Measurements from ENCODE around the gene VRK3.
A peak's percentile ranks its signal among the peaks of the same experiment; 100 is the strongest.

The VRK3 gene

DNA sequence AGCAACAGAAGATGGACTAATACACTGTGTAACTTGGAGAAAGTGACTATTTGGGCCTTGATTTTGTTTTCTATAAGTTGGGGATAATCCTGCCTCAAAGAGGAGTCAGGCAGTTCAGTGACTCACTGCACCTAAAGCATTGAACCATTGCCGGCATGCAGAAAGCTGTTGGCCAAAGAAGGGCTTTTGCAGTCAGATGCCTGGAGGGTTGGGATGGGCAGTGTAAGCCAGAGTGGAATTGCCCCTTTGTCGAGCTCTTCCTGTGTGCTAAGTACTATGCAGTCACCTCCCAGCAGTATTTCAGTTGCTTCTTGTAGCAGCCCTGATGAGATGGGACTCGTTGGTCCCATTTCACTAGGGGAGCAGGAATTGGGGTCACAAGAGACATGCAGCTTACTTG is 11.7 kb upstream of the VRK3 start:
- FAIRE-seq (no peak), DNase-seq (ENCODE audit: extremely low spot score, insufficient read length, low read depth) (no peak)

DNA sequence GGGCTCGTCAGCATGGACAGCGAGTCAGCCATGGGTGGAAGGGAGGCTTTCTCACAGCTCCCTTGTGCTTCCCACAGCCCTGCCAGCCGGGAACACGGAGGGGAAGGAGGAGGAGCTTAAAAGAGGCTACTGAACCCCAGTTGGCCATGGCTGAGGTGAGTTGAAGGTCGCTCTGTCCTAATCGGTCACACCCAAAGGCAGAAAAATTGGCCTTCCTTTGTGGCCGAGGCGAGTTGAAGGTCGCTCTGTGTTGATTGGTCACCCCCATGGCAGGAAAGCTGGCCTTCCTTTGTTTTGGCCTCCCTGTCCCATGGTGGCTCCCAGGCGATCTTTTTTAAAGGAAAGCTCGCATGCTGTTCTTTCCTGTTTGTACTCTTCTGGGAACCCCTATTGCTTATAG is 5.8 kb upstream of the VRK3 start:
- FAIRE-seq = no peak
- DNase-seq (ENCODE audit: extremely low spot score, insufficient read length, low read depth) = no peak

DNA sequence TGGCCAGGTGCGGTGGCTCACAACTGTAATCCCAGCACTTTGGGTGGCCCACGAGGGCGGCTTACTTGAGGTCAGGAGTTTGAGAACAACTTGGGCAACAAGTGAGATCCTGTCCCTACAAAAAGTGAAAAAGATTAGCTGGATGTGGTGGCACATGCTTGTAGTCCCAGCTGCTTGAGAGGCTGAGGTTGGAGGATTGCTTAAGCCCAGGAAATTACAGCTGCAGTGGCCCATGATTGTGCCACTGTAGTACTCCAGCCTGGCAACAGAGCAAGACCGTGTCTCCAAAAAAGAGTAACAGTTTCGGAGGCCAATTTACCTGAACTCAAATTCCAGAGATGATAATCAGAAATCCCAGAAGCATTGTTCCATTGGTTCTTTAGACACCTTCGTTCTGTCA is 5.1 kb upstream of the VRK3 start:
- FAIRE-seq = no peak
- no peak for DNase-seq (ENCODE audit: extremely low spot score, insufficient read length, low read depth)

DNA sequence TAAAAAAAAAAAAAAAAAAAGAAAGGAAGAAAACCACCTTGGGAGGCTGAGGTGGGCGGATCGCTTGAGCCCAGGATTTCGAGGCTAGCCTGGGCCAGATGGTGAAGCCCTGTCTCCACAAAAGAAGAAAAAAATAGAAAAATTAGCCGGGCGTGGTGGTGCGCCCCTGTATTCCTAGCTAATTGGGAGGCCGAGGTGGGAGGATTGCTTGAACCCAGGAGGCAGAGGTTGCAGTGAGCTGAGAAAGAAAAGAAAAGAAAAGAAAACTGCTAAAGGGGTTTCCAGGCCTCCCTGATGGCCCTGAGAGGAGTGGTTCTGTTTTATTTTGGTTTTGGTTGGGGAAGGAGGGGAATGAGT is 1.4 kb upstream of the VRK3 start:
- FAIRE-seq (no peak), DNase-seq (ENCODE audit: extremely low spot score, insufficient read length, low read depth) (no peak)

DNA sequence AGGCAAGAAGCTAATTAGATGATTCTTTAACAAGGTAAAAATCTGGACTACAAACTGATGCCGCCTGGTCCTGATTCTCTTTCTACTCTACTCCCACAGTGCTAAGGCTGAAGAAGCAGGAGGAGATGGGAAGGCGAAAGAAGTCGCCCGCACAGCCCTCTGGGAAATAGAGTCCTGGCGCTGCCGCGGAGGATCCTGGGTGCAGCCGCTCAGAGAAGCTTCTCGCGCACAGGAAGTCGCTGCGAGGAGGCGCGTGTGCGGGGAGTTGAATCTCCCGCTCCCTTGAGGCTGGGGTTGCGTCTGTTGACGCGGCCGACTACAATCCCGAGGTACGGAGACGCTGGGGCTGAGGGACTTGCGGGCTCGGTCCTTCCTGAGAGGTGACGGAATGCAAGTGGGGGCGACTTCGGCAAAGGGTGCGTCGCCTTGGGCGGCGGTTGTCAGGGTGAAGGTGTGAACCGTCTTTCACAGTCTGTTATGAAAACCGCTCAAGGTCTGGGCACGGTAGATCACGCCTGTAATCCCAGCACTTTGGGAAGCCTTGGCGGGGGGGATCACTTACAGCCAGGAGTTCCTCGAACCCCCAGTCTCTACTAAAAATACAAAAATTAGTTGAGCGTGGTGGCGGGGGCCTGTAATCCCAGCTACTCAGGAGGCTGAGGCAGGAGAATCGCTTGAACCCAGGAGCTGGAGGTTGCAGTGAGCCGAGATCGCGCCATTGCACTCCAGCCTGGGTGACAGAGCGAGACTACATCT is 800 bp upstream of the VRK3 start, which contains the start of gene ZNF473:
Gene ZNF473, plus strand, starts transcription at position 212 of the 756 bp plus-strand sequence. CDS start 5,078 bp downstream, outside the sequence.
- DNase-seq (ENCODE audit: extremely low spot score, insufficient read length, low read depth) (peak; percentile 77), FAIRE-seq (no peak)

DNA sequence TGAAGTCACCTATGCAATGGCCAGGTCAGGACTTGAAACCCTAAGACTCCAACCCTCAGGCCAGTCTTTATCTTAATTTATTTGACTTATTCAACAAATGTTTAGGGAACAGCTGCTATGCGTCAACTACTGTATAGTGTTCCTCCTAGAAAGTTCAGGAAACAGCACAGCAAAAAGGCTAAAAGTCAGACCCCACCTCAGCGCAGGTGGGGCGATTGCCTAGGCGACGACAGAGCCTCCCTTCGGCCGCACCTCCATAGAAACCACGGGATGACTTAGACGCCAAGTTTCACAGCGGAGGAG is 502 bp downstream of the VRK3 start:
- DNase-seq (ENCODE audit: extremely low spot score, insufficient read length, low read depth) = no peak
- FAIRE-seq = no peak

DNA sequence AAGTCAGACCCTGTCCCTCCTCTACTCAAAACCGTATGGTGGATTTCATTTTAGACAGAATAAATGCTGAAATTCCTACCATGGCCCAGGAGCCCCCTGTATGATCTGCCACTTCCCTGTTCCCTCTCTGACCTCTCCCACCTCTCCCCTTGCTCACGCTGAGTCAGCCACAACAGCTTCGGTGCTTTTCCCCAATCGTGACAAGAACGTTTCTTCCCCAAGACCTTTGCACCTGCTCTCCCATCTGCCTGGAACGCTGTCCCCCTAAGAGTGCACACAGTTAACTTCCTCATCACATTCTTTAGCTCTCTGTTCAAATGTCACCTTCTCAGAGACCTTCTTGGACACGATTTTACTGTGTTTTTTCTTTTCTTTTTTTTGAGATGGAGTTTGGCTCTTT is 2.3 kb downstream of the VRK3 start:
- no peak for FAIRE-seq
- DNase-seq (ENCODE audit: extremely low spot score, insufficient read length, low read depth) = no peak

DNA sequence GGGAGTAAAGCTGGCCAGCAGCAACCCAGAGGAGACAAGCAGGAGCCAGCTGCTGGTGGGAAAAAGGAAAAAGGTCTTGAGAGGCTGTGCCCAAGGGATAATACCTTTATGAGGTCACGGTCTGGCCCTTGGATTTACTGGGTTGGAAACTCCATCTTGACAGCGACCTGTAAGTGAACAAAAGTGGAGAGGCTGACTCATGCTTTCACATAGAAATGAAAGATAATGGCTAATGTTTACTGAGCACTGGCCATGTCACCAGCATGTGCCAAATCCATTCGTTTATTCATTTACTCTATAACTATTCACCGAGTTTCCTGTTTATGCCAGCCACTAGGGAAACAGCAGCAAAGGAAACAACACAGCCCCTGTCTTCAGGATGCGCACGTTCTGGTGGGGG is 4.7 kb downstream of the VRK3 start:
- FAIRE-seq = no peak
- no peak for DNase-seq (ENCODE audit: extremely low spot score, insufficient read length, low read depth)

DNA sequence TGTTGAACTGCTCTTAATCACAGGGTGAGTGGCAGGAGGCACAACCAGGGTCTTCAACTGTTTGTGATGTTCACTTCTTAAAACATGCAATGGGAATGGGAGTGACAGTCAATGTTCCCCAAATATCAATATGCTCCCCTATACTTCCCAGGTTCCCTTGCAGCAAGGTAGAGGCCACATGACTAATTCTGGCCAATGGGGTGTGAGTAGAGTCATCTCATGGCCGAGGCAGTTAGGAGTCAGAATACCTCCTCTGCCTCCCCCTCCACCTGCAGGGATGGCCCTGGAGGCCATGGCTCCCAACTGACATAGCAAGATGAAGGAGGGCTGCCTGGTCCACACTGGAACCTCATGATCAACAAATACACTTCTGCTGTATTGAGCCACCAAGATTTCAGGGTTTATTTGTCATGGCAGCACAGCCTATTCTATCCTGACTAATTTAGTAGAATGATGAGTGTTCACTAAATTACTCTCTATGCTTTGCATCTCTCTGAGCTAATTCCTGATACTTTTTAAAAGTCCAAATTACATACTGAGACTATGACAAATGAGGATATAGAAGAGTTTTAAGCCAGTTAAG is 8.9 kb downstream of the VRK3 start:
- FAIRE-seq = no peak
- DNase-seq (ENCODE audit: extremely low spot score, insufficient read length, low read depth) = no peak

DNA sequence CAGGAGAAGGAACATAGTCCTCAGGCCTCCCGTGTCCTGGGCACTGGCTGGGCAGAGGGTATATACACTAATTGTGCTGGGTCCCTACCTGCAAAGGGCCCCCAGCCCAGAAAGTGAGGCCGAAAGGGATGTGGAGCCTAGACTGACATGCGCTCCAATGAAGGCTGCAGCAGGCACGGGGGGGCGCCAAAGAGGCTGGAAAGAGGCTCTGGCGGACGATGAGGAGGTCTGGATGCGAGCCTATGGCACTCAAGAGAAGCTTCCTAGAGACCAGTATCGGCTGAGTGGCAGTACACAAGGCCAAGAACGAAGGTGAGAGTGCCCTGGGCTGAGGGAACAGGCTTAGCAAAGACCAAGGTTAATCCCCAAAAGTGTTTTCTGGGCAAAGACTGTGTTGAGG is 16.6 kb downstream of the VRK3 start:
- no peak for DNase-seq (ENCODE audit: extremely low spot score, insufficient read length, low read depth)
- FAIRE-seq = no peak

DNA sequence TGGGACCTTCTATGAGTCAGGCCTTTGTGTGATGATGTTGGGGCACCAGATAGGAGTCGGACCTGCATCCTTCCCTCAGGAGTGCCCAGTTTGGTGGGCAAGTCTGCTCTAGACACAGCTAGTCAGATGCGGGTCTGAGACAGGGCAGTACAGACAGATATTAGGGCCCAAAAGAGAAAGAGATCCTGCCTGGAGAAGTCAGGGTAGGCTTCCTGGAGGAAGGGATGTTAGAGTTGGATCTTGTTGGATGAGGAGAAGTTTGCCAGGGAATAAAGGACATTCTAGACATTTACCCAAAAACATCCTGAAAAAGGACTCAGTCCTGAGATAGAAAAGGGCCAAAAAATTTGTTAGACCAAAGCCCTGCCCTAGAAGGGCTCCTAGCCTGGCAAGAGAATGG is 17.2 kb downstream of the VRK3 start:
- FAIRE-seq = no peak
- no peak for DNase-seq (ENCODE audit: extremely low spot score, insufficient read length, low read depth)

DNA sequence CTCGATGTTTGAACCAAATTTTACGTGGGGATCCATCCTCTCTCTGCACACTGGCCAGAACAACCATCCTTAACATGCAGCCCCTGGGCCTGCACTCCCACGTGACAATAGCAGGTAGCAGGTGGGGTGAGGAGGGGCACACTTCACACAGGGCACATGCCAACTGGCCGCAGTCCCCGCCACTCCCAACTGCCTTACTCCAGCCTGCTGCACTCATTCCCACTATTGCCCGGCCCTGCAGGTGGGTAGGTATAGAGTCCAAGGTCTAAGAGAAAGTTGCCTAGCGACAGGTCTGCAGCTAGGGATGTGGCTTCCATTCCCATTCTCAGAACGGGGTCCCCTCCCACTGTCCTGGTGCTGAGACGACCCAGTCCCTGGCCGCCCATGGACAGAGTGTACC is 18.0 kb downstream of the VRK3 start:
- DNase-seq (ENCODE audit: extremely low spot score, insufficient read length, low read depth) (no peak), FAIRE-seq (no peak)

DNA sequence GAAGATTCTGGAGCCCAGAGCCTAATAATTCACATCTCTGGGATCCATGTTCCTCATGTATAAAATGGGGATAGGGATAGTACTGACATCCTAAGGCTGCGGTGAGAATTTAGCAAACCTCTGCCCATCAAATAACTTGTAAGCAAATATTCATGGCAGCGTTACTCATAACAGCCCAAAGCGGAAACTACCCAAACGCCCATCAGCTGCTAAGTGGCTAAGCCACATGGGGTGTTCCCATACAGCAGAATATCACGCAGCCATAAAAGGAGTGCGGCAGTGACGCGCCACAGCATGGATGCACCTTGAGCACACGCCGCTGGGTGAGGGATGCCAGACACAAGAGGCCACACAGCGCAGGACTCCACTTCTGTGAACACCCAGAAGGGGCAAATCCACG is 19.7 kb downstream of the VRK3 start:
- no peak for DNase-seq (ENCODE audit: extremely low spot score, insufficient read length, low read depth)
- no peak for FAIRE-seq

DNA sequence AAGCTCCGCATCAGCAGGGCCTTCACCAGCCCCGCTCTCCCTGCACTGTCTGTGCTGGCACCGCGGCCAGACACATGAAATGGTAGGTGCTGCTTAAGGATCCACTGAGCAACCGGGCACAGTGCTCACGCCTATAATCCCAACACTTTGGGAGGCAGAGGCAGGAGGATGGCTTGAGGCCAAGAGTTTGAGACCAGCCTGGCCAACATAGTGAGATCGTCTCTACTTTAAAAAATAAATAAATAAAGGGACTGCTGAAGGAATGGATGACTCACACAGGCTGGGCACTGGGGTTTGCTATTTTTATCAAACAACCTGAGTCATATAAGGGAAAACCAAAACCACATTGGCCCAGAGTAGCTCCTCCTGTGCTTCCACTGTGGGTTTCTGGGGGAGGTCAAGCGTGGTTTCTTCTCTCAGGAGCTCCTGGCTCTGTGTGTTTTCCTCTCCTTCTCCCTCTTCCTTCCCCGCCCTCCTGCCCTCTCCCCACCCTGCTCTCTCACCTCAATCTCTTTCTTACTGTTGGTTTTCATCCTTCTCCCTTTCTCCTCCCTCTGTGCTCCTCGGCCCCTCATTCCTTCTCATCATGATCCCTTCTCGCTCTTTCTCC is 21.3 kb downstream of the VRK3 start:
- peak; percentile 60 for FAIRE-seq
- DNase-seq (ENCODE audit: extremely low spot score, insufficient read length, low read depth) = no peak

DNA sequence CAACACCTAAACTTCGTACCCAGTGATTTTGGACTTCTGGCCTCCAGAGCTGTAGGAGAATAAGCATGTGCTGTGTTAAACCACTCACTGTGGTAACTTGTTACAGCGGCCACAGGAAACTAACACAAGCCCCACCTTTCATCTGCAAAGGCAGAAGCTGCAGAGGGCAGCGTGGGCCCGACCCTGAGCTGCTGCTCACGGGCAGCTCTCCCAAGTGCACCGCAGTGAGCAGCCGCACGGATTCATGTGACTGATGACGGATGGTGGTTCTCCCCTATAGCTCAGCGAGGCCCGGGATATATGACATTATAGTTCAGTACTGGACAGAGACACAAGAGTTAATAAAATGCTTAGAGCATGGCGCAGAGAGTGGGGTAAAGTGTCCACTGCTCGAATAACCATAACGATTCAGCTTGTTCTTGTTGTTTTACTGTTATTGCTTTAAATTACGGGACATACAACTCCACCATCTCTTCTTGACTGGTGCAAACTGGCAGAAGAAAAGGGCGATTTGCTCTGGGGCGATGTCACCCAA is 21.9 kb downstream of the VRK3 start:
- no peak for FAIRE-seq

DNA sequence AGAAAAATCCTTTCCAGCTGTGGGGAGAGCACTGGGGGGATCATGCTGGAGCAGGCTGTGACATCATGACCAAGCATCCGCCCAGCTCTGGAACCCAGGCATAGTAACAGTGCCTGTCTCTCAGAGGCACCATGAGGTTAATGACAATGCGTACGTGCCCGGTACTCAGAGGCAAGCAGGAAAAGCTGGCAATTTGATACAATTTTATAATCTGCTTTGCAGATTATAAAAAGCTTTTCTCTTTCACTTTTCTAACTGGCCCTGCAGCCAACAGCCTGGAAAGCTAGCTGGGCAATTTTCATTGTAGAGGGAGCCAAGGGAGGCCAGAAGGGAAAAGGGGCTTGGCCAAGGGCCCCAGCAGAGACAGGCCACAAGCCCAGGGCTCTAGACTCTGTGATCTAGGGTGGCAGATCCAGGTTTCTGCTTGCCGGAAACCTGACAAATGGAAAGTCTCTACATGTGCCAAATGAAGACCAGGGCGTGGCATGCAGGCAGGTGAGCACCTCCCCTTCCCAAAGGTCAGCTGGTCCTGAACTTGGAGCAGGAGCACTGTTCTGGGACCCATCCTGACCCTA is 22.7 kb downstream of the VRK3 start:
- DNase-seq (ENCODE audit: extremely low spot score, insufficient read length, low read depth) (no peak), FAIRE-seq (no peak)

More for the DNA sequence above, 21.9 kb downstream of the VRK3 start:
- no peak for DNase-seq (ENCODE audit: extremely low spot score, insufficient read length, low read depth)

DNA sequence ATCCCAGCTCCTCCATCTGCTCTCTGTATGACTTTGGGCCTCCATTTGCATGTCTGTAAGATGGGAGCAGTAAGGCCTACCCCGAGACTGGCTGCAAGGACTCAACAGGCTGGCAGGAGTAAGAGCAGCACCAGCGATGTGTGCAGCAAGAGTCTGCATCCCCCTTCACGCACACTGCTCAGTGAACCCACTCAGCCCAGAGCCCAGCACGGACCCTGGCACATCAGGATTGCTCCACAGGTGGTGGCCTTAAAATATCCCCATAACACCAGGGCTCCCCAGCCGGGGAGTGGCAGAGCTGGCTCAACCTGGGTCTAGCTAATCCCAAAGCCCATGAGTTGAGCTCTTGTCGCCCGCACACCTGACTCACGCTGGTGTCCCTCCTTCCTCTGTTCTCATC is 23.4 kb downstream of the VRK3 start:
- DNase-seq (ENCODE audit: extremely low spot score, insufficient read length, low read depth) (no peak), FAIRE-seq (no peak)

DNA sequence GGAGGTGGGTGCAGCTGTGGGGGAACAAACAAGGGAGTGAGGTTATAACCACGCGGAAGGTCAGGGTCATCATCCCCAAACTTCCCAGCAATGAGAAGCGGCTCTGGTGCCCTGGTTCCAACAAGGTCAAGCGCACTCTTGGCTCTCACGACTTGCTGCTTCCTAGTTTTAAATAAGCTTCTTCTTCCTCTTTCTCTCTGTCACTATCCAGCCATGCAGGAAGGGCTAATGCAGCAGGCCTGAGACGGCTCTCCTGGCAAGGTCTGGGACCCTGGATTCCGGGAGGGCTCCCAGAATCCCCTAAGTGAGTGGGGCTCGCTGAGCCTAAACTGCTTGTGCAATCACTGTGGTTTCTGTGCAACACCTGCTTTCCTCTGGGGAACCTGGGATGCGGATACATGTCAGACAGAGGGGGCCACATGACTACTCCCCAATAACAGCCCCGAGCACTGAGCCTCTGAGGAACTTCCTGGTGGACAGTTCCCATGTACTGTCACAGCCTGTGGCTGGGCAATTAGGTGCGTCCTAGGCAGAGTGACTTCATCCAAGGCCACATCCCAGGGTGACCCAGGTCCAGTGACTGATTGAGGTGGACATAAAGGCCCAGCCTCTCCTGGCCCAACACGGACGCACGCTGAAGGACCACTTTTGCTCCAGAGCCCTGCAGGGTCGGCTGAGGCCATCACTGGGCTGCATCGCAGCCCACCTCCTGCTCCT is 24.2 kb downstream of the VRK3 start:
- FAIRE-seq (no peak), DNase-seq (ENCODE audit: extremely low spot score, insufficient read length, low read depth) (no peak)

DNA sequence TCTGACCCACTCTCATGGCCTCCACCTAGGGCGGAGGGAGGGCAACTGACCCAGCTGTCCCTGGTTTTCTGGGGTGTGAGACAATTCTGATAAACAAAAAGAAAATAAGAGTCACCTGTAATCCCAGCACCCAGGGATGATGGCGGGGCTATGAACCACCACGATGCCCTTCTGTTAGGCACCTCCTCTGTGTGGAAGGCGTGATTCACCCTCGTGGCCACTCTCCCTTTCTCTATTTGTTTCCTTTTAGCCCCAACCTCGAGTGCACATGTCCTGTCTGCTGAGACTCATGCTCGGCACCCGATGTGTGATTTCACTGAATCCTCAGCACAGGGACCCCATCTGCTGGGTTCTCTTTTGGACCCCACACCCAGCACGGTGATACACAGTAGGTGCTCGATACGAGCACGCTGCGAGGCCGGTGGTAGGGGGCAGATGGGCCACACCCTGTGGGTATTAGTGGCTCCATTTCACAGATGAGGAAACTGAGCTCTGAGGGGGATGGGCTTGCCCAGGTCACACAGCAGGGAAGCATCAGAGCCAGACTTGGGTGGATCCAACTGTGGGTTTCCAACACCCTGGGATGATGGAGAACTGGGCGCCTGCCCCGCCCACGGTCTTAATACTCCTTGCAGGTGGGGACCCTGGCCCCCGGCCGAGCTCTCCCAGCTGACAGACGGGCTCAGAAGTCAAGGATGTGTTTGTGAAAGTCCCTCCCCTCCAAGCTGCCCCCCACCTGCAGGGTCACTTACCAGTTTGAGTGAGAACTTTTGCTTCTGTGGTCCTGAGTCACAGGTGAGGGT is 24.9 kb downstream of the VRK3 start:
- FAIRE-seq (no peak), DNase-seq (ENCODE audit: extremely low spot score, insufficient read length, low read depth) (no peak)

Measured in GM18507 (cell line).